ENCODE results near the gene OR8K3. TPM values are rescaled to one million over a fixed set of nuclear protein-coding genes. Genes with fewer than 3 reads are reported as not detected.

Gene OR8K3
- not detected for total RNA-seq

GRCh38 chr11:56314844-56315243, at the start of gene OR8K3:
Gene OR8K3, plus strand, starts transcription at chr11:56315144. Its CDS starts 3,163 bp downstream, at chr11:56318307.
- H3K36me3 Mint-ChIP-seq = no peaks in the 10 kb centered on the region
- no peaks in the 10 kb centered on the region for H3K27me3 Mint-ChIP-seq
- H3K4me3 Mint-ChIP-seq = no peak within 1 kb of the TSS
- H3K27ac Mint-ChIP-seq = no peak within 1 kb of the TSS
- H3K4me1 Mint-ChIP-seq = no peaks in the 10 kb centered on the region
- no peak for DNase-seq
- H3K9me3 Mint-ChIP-seq = peaks cover 8% of the 10 kb centered on the region

DNA sequence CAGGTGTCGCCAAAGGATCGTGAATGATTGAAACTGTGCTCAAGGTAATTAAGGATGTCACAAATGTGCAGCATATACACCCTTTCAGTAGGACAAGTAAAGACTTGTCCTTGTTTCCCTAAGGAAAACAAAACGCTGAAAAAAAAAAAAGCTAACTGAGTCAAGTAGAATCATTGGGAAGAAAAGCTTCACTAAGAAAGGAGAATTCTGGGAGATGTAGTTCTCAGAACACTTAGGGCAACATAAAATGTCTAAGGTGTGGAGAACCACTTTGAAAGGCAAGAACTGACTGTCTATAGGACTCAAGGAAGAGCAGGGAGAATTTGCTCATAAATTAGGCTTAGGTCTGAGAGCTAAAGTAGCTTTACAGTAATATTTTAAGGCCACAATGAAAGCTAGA, 43.9 kb upstream of the OR8K3 start:
- no peak overlapping the region for H3K27ac Mint-ChIP-seq
- DNase-seq = no peak
- H3K27me3 Mint-ChIP-seq = no peaks in the 10 kb centered on the region
- H3K4me3 Mint-ChIP-seq = no peak overlapping the region
- H3K4me1 Mint-ChIP-seq = no peaks in the 10 kb centered on the region
- H3K36me3 Mint-ChIP-seq = no peaks in the 10 kb centered on the region
- peaks cover 25% of the 10 kb centered on the region for H3K9me3 Mint-ChIP-seq

- no peaks in the 10 kb centered on the region for H3K4me1 Mint-ChIP-seq
- peaks cover 17% of the 10 kb centered on the region for H3K9me3 Mint-ChIP-seq
- no peak for DNase-seq
- H3K36me3 Mint-ChIP-seq = no peaks in the 10 kb centered on the region
- H3K4me3 Mint-ChIP-seq = no peak within 1 kb of the TSS
- no peak within 1 kb of the TSS for H3K27ac Mint-ChIP-seq
- no peaks in the 10 kb centered on the region for H3K27me3 Mint-ChIP-seq
Measured at GRCh38 chr11:56273854-56274253, 41.1 kb upstream of the OR8K3 start, which contains the start of gene OR5T1. Gene OR5T1, plus strand, starts transcription at chr11:56274154. Its CDS starts 1,485 bp downstream, at chr11:56275639.

- DNase-seq = no peak
- Mint-ChIP-seq H3K4me1 (no peaks in the 10 kb centered on the region), H3K27ac (no peak within 1 kb of the TSS), H3K27me3 (no peaks in the 10 kb centered on the region), H3K9me3 (peaks cover 8% of the 10 kb centered on the region), H3K4me3 (no peak within 1 kb of the TSS), H3K36me3 (no peaks in the 10 kb centered on the region)
Measured at GRCh38 chr11:56292154-56292553, 22.8 kb upstream of the OR8K3 start, which contains the start of gene OR8H1. Gene OR8H1, minus strand, starts transcription at chr11:56292254. Its CDS starts 1,192 bp downstream, at chr11:56291062.

DNA sequence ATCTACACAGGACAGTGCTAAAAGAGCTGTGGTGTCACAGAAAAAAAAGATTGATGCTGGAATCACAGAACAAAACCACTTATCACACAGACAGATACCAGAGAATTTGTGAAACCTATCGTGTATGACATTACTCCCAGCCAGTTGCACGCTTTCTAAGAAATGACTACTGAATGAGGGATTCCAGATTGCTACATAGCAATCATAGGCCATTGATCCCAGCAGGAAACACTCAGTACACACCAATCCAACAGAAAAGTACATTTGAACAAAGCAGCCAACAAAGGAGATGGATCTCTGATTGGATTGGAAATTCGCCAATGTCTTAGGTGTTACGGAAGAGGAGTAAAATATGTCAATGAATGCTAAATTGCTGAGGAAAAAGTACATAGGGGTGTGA, 18.0 kb upstream of the OR8K3 start:
- Mint-ChIP-seq H3K36me3 (no peaks in the 10 kb centered on the region), H3K27me3 (no peaks in the 10 kb centered on the region), H3K4me3 (no peak overlapping the region), H3K27ac (no peak overlapping the region), H3K4me1 (no peaks in the 10 kb centered on the region), H3K9me3 (peaks cover 5% of the 10 kb centered on the region)
- DNase-seq = no peak

DNA sequence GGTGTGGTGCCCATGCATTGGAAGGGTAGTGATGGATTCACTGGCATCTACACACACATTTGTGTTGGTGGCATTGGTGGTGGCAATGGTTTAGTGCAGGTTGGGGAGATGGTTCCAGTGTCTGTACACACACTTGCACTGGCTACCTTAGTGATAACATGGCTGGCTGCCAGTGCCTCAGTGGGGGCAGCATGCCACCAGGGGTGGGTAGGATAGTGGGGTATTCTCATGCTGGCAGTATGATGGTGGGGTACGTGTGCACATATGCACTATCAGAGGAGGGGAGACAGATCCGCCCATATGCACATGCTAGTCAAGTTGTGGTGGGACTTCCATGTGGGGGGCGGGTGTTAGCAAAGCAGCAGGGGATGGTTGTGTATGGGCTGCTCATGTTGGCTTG, 7.1 kb upstream of the OR8K3 start:
- Mint-ChIP-seq H3K36me3 (no peaks in the 10 kb centered on the region), H3K9me3 (peaks cover 25% of the 10 kb centered on the region), H3K27ac (no peak overlapping the region), H3K27me3 (no peaks in the 10 kb centered on the region), H3K4me3 (no peak overlapping the region), H3K4me1 (no peaks in the 10 kb centered on the region)
- DNase-seq = no peak

DNA sequence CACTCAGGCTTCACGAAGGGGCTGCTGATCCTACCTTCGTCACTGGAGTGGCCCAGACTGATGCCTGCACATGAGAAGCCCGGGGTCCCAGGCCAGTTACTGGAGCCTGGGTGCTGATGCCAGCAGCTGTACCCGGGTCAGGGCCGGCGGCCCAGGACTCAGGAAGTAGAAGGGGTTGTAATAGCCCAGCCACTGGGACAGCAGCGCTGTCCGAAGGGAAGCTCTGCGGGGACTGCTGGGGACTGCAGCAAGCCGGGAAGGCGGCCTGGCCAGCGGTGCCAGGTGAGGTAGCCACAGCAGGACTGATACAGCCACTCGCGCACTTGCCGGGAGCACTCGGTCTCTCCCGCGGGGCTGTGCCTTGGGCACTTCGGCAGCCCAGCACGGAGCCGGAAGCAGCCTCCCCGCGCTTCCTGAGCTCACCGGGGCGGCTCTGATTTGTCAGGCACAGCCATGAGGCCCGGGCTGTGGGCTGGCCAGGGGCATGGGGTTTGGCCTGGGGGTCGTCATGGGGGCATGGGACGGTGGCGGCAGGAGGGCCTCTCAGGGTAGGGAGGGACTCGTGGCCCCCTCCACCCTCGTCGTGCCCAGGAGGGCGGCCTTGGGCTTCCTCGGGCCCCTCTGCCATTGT, 17.0 kb downstream of the OR8K3 start:
- no peaks in the 10 kb centered on the region for H3K4me1 Mint-ChIP-seq

DNA sequence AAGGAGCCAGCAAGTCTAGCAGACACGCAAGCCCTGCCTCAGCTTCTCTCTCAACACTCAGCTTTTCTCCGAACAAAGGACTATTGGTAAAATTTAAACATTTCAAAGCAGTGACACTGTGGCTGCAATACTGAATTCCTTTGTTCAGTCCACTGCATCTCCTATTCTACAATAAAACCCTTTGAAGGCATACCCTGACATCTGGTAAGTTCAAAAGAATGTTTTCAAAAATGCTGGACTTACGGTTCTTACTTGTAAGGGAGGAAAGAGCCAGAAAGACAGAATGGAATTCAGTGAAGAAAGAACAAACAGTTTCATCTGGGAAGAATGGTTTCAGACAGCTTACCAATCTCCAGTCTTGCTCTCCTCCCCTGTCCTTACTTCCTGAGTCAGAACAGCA, 18.2 kb downstream of the OR8K3 start:
- DNase-seq = no peak
- H3K4me1 Mint-ChIP-seq = no peaks in the 10 kb centered on the region
- H3K9me3 Mint-ChIP-seq = no peaks in the 10 kb centered on the region
- no peaks in the 10 kb centered on the region for H3K27me3 Mint-ChIP-seq
- H3K4me3 Mint-ChIP-seq = no peak overlapping the region
- H3K36me3 Mint-ChIP-seq = no peaks in the 10 kb centered on the region
- no peak overlapping the region for H3K27ac Mint-ChIP-seq

More for the DNA sequence above, 17.0 kb downstream of the OR8K3 start:
- no peak overlapping the region for H3K4me3 Mint-ChIP-seq
- no peaks in the 10 kb centered on the region for H3K36me3 Mint-ChIP-seq
- no peaks in the 10 kb centered on the region for H3K27me3 Mint-ChIP-seq
- no peak for DNase-seq
- H3K9me3 Mint-ChIP-seq = no peaks in the 10 kb centered on the region
- H3K27ac Mint-ChIP-seq = no peak overlapping the region

- Mint-ChIP-seq H3K9me3 (peaks cover 12% of the 10 kb centered on the region), H3K27ac (no peak overlapping the region), H3K27me3 (no peaks in the 10 kb centered on the region), H3K4me1 (no peaks in the 10 kb centered on the region), H3K36me3 (no peaks in the 10 kb centered on the region), H3K4me3 (no peak overlapping the region)
- no peak for DNase-seq
Measured at GRCh38 chr11:56340289-56340688, 25.3 kb downstream of the OR8K3 start.

DNA sequence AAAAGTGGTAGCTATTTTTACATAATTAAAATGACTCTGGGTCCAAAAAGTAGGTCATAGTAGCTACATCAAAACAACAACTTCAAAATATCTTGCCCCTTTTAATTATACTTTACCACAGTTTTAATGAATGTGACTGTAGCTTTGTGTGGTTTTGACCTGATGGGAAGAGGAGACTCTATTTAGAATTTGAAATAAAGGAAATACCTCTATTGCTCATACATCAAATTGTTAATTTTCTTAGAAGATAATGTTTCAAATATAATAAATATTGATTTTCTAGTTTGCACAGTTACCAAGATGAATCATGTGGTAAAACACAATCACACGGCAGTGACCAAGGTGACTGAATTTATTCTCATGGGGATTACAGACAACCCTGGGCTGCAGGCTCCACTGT, 30.8 kb downstream of the OR8K3 start, which contains the start of gene OR8K1:
OR8K1 (plus strand) TSS at position 301 of the 400 bp plus-strand sequence; CDS start at position 301, 0 bp downstream.
- no peak for DNase-seq
- Mint-ChIP-seq H3K4me1 (no peaks in the 10 kb centered on the region), H3K36me3 (no peaks in the 10 kb centered on the region), H3K4me3 (no peak within 1 kb of the TSS), H3K27me3 (no peaks in the 10 kb centered on the region), H3K9me3 (peaks cover 9% of the 10 kb centered on the region), H3K27ac (no peak within 1 kb of the TSS)

DNA sequence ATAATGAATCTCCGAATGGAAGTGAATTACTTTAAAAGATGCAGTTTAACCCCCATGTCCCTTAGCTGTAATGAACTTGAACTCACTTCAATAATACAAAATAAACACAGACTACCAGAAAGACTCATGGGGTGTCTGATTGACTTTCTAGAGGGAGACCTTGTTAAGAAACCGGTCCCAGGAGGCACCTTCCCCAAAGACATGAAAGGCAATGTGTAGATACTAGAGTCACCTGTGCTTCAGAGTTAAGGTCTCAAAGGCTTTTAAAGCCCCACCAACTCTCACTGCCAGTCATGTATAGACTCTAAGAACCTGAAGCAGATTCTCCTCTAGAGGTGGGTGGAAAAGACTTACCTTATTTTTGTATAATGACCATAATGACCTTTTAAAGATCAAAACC, 39.0 kb downstream of the OR8K3 start, which contains the start of gene OR8J1:
OR8J1 (plus strand) TSS at position 301 of the 400 bp plus-strand sequence. CDS start 5,956 bp downstream, outside the sequence.
- Mint-ChIP-seq H3K27me3 (no peaks in the 10 kb centered on the region), H3K4me3 (no peak within 1 kb of the TSS), H3K27ac (no peak within 1 kb of the TSS), H3K9me3 (peaks cover 1% of the 10 kb centered on the region), H3K4me1 (no peaks in the 10 kb centered on the region), H3K36me3 (no peaks in the 10 kb centered on the region)
- no peak for DNase-seq

Other genes starting within 250 kb of the OR8K3 start
- gene OR8I2, start 221.8 kb upstream of the OR8K3 start, total RNA-seq = not detected
- gene OR8H2, start 211.5 kb upstream of the OR8K3 start, total RNA-seq = not detected
- not detected for gene OR8H3, start 192.8 kb upstream of the OR8K3 start, total RNA-seq
- not detected for gene OR8J3, start 174.9 kb upstream of the OR8K3 start, total RNA-seq
- not detected for gene OR8K5, start 154.8 kb upstream of the OR8K3 start, total RNA-seq
- gene OR5J2, start 138.5 kb upstream of the OR8K3 start, total RNA-seq = not detected
- not detected for gene OR5T2, start 80.9 kb upstream of the OR8K3 start, total RNA-seq
- gene OR5T3, start 62.9 kb upstream of the OR8K3 start, total RNA-seq = not detected
- not detected for gene OR5T1, start 41.0 kb upstream of the OR8K3 start, total RNA-seq
- not detected for gene OR8H1, start 22.9 kb upstream of the OR8K3 start, total RNA-seq
- gene OR8K1, start 30.9 kb downstream of the OR8K3 start, total RNA-seq = not detected
- gene OR8J1, start 39.1 kb downstream of the OR8K3 start, total RNA-seq = not detected
- gene OR8U1, start 60.5 kb downstream of the OR8K3 start, total RNA-seq = not detected
- gene OR5AL1, start 97.6 kb downstream of the OR8K3 start, total RNA-seq = not detected
- not detected for gene OR5M3, start 158.2 kb downstream of the OR8K3 start, total RNA-seq
- not detected for gene OR5M8, start 176.2 kb downstream of the OR8K3 start, total RNA-seq
- not detected for gene OR5M11, start 228.1 kb downstream of the OR8K3 start, total RNA-seq

Measured in activated naive CD8-positive, alpha-beta T cell treated with anti-CD3 and anti-CD28 coated beads for 36 hours (primary cell).